ENCODE measurements around the gene CARMIL1.
"Not testable (repeated sequence)": the region's sequence is repeated elsewhere in the genome, so short reads cannot be mapped to it uniquely, and the experiment has no call there.

Gene CARMIL1

GRCh38 chr6:25370178-25371036 is 91.2 kb downstream of the CARMIL1 start:
- DNase-seq (ENCODE audit: low spot score), result no peak

GRCh38 chr6:25371037-25371347 is 91.8 kb downstream of the CARMIL1 start:
- DNase-seq (ENCODE audit: low spot score), result no peak

GRCh38 chr6:25375125-25375524 is 96.0 kb downstream of the CARMIL1 start:
- no peak for DNase-seq (ENCODE audit: low spot score)

- no peak for DNase-seq (ENCODE audit: low spot score)
Measured at GRCh38 chr6:25377664-25378063, 98.5 kb downstream of the CARMIL1 start.

- no peak for DNase-seq (ENCODE audit: low spot score)
Measured at GRCh38 chr6:25381077-25381476, 101.9 kb downstream of the CARMIL1 start.

GRCh38 chr6:25382476-25382875 is 103.3 kb downstream of the CARMIL1 start:
- DNase-seq (ENCODE audit: low spot score), result not testable (repeated sequence)

GRCh38 chr6:25384234-25384633 is 105.1 kb downstream of the CARMIL1 start:
- no peak for DNase-seq (ENCODE audit: low spot score)

- no peak for DNase-seq (ENCODE audit: low spot score)
Measured at GRCh38 chr6:25384967-25385366, 105.8 kb downstream of the CARMIL1 start.

- no peak for DNase-seq (ENCODE audit: low spot score)
Measured at GRCh38 chr6:25387483-25387882, 108.3 kb downstream of the CARMIL1 start.

GRCh38 chr6:25387911-25388310 is 108.7 kb downstream of the CARMIL1 start:
- no peak for DNase-seq (ENCODE audit: low spot score)

GRCh38 chr6:25388776-25389175 is 109.6 kb downstream of the CARMIL1 start:
- DNase-seq (ENCODE audit: low spot score), result no peak

- DNase-seq (ENCODE audit: low spot score), result no peak
Measured at GRCh38 chr6:25389471-25389870, 110.3 kb downstream of the CARMIL1 start.

- no peak for DNase-seq (ENCODE audit: low spot score)
Measured at GRCh38 chr6:25392372-25392771, 113.2 kb downstream of the CARMIL1 start.

- no peak for DNase-seq (ENCODE audit: low spot score)
Measured at GRCh38 chr6:25395731-25396130, 116.6 kb downstream of the CARMIL1 start.

- no peak for DNase-seq (ENCODE audit: low spot score)
Measured at GRCh38 chr6:25397406-25397805, 118.2 kb downstream of the CARMIL1 start.

GRCh38 chr6:25399885-25400284 is 120.7 kb downstream of the CARMIL1 start:
- DNase-seq (ENCODE audit: low spot score), result no peak

- DNase-seq (ENCODE audit: low spot score), result no peak
Measured at GRCh38 chr6:25401711-25402110, 122.5 kb downstream of the CARMIL1 start.

- no peak for DNase-seq (ENCODE audit: low spot score)
Measured at GRCh38 chr6:25402125-25402524, 123.0 kb downstream of the CARMIL1 start.

GRCh38 chr6:25403150-25403549 is 124.0 kb downstream of the CARMIL1 start:
- no peak for DNase-seq (ENCODE audit: low spot score)

- DNase-seq (ENCODE audit: low spot score), result no peak
Measured at GRCh38 chr6:25404091-25404490, 124.9 kb downstream of the CARMIL1 start.

GRCh38 chr6:25404693-25405169 is 125.6 kb downstream of the CARMIL1 start:
- no peak for DNase-seq (ENCODE audit: low spot score)

GRCh38 chr6:25405442-25405841 is 126.3 kb downstream of the CARMIL1 start:
- no peak for DNase-seq (ENCODE audit: low spot score)

- DNase-seq (ENCODE audit: low spot score), result no peak
Measured at GRCh38 chr6:25407431-25407830, 128.3 kb downstream of the CARMIL1 start.

- no peak for DNase-seq (ENCODE audit: low spot score)
Measured at GRCh38 chr6:25410102-25410501, 130.9 kb downstream of the CARMIL1 start.
